Raji (cell line): ENCODE data around the gene FRY.

Experiments
- POLR2A ChIP-seq: IDR thresholded peaks from 2 replicates; pipeline ENCODE4 v1.6.1; 2011; ENCODE audit warnings: low read depth, low read length, control low read depth; ENCODE audit not compliant: insufficient read depth

The FRY gene

DNA sequence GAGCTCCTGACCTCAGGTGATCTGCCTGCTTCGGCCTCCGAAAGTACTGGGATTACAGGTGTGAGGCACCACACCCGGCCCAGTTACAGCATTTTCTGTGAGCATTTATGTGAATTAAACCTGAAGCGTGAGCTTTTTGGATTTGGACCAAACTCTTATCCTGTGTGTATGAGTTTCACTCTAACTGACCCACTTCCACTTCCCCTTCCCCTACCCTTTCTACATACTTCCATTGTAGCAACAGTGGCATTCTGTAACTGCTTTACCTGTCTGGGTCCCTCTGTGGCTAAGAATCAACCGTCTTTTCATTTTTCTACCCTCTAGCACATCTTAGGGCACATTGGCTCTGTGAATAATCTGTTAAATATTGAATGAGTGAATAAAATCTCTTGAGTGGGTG lies 16.2 kb downstream of the FRY start:
- TF ChIP-seq POLR2A: no peak

DNA sequence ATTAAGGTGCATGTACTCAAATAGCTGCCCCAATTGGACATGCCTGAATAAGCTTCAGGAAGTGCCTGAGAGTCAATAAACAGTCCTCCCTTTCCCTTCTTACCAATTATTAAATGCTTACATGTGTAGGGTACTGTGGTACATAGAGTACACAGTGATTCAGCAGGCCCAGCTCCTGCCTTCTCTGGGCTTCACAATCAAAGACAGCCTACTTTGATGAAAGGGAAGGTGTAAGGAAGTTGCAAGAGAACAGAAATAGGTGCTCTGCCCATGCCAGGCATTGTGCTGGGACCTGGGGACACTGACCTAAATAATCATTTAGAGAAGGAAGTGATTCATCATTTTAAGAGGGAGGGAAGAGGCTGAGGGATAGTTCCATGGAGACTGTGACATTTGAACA lies 17.2 kb downstream of the FRY start:
- no peak for TF ChIP-seq POLR2A

- no peak for TF ChIP-seq POLR2A
Measured at GRCh38 chr13:32051156-32051555, 19.6 kb downstream of the FRY start.

GRCh38 chr13:32056316-32056715 lies 24.7 kb downstream of the FRY start:
- no peak for TF ChIP-seq POLR2A

GRCh38 chr13:32059511-32059984 lies 28.0 kb downstream of the FRY start:
- no peak for TF ChIP-seq POLR2A

DNA sequence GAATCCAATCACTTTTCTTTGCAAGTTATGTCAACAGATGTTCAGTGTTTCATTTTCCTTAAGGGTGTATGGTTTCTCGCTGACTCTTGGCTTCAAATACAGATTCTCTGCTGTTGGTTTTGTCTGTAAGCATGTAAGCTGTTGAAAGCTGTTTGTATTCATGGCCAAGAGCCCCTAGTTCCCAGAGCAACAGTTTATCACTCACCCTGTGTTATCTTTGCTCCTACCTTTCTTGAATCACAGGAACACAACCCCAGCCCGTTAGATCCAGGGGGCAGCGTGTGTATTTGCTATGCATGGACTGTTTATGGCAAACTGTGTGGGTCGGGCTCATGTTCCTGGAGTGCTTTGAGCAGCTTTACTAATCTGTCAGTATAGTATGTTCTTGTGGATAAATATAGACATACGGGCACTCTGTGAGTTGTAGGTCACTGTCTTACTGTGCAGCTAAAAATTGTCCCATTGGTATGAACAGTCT lies 28.9 kb downstream of the FRY start:
- TF ChIP-seq POLR2A: no peak

DNA sequence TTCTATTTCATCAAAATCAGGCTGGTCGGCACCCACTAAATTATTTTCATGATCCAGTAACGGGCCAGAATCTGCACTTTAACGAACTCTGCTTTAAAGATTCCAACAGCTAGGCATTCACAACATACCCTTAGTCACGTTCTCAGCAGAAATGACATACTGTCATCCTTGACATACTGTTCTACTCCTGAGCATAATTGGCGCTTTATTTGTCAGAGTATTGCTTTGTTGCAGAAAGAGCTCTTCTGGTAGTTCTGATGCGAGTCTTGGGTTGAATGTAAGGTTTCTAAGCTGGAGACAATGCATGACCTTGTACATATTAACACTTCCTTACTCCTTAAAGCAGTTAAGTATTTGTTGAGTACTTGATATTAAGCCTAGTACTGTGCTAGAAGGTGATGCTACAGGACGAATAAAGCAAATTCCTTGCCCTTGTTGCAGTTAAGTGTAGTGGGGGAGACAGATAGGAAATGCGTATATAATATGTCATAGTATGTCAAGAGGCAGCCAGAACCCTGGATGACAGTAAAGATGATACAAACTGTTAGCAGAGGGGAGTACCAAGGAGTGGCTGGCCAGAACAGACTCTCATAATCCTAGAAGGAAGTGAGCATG lies 32.2 kb downstream of the FRY start:
- TF ChIP-seq POLR2A: no peak

GRCh38 chr13:32067149-32067961 lies 35.8 kb downstream of the FRY start:
- TF ChIP-seq POLR2A: no peak

DNA sequence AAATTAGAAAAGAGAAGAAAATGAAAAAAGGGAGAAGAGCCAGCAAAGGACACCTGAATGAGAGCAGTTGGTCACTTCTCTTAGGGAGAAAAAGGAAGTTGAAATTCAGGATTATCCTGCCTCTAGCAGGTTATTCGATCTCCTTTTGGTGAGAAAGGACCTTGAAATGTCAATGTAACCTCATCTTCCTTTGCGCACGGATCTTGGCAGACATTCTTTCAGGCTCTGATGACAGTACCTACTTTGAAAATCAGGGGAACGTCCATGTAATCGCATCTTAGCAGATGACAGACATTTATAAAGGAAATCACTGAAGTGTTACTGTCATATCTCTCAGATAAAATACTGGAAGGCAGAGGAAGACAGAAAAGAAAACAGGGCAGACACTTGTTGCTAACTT lies 36.7 kb downstream of the FRY start:
- TF ChIP-seq POLR2A: no peak

DNA sequence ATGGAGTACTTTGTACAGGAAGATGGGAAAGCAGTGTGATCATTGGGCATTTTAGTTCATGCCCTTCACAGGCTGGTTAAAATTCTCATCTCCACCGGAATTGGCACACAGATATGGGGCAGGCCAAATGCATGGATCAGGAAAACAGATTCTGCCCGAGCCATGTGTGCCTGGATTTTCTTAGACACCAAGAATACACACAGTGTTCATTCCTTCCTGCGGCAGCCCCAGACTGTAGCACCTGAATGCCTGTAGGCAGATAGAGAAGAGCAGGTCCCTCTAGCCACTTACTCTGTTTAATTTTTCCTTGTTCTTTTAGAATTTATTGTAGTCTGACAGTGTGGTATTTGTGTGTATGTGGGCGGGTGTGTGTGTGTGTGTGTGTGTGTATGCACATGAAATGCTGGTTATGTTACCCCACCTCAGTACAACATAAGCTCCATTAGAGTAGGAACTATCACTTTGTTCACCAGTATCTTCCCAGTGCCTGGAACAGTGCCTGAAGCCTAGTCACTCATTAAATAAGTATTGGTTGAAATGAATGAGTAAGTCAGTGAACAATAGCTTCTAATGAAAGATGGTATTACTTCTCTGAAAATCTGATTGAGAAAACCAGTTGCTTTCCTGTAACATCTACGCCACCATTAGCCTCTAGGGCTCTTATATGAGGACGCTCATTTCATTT lies 41.7 kb downstream of the FRY start:
- no peak for TF ChIP-seq POLR2A

GRCh38 chr13:32075170-32075851 lies 43.7 kb downstream of the FRY start:
- no peak for TF ChIP-seq POLR2A

DNA sequence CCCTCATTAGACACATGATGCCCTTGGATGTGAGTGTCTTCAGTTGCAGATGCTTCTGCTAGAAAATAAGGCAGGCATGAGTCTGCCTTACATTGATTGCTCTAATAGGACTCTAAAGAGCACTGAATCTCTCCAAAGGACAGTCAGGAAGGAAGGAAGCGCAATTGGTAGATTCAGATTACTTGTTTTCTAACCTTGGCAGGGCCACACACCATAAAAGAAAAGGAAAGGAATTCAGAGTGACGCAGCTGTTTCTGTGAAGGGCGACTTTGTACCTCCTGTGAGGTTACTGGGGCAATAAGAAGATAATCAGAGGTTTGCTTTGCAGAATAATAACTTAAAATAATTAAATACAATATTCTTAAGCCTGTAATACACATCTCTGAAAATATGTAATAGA lies 48.0 kb downstream of the FRY start:
- TF ChIP-seq POLR2A: no peak

DNA sequence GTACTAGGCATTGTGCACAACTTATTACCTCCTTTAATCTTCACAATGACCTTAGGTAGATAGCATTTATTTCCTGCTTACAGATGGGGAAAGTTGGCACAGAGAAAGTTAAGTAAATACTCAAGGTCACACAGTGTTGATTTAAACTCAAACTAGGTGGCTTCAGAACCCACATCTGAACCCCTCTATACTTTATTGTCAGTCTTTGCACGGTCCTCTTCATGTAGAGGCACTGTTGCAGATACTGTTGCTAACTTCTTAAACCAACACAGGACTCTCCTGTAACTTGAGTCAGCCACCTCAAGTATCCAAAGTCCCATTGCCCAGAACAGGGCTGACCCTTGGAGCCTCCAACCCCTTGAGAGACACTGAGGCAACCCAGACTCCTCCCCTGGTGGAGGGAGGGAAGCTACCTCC lies 48.8 kb downstream of the FRY start:
- TF ChIP-seq POLR2A: no peak

- TF ChIP-seq POLR2A: no peak
Measured at GRCh38 chr13:32081591-32081990, 50.0 kb downstream of the FRY start.

DNA sequence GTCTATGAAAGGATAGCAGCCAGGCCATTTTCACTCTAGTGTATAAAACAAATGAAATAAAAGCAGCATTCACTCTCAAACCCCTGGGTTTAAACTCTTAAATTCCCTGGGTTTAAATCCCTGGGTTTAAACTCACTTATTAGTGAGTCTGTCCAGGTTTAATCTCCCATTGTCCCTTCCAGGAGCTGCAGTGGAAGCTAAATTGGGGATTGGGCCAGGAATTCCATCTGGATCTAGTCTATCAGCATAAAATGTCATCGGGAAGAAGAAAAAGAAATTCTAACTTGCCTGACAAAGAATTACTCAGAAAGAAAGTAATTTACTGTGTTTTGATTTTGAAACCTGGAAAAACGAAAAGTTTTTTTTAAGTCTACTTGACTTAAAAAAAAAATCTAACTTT lies 54.8 kb downstream of the FRY start:
- no peak for TF ChIP-seq POLR2A
